ENCODE data around the gene DNM1.

DNA sequence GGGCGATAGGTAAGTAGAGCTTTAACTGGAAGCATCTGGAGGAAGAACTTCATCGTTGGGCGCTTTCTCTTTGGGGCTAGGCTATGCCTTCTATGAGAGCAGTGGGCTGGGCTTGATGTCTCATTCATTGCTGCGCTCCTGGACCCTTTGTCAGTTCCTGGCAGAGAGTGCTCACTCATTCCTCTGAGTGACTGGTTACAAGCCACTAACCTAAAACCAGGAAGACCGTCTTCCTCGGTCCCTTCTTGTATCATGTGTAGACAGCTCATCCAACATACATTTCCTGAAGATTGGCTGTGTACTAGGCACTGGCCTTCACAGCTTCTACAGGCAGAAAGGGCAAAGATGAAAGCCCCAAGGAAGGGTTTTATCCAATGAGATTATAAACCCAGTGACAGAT is 79.3 kb downstream of the DNM1 start:
- TF ChIP-seq, protein P1, sequence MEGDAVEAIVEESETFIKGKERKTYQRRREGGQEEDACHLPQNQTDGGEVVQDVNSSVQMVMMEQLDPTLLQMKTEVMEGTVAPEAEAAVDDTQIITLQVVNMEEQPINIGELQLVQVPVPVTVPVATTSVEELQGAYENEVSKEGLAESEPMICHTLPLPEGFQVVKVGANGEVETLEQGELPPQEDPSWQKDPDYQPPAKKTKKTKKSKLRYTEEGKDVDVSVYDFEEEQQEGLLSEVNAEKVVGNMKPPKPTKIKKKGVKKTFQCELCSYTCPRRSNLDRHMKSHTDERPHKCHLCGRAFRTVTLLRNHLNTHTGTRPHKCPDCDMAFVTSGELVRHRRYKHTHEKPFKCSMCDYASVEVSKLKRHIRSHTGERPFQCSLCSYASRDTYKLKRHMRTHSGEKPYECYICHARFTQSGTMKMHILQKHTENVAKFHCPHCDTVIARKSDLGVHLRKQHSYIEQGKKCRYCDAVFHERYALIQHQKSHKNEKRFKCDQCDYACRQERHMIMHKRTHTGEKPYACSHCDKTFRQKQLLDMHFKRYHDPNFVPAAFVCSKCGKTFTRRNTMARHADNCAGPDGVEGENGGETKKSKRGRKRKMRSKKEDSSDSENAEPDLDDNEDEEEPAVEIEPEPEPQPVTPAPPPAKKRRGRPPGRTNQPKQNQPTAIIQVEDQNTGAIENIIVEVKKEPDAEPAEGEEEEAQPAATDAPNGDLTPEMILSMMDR (IDR thresholded peaks at IDR 0.05; ENCODE audit: insufficient read depth, low read length): no peak
- TF ChIP-seq POLR2AphosphoS5 (IDR thresholded peaks at IDR 0.05; ENCODE audit: low read depth) (no peak), GABPA (IDR thresholded peaks at IDR 0.05; ENCODE audit: low read depth) (no peak)
- TF ChIP-seq, protein P2, sequence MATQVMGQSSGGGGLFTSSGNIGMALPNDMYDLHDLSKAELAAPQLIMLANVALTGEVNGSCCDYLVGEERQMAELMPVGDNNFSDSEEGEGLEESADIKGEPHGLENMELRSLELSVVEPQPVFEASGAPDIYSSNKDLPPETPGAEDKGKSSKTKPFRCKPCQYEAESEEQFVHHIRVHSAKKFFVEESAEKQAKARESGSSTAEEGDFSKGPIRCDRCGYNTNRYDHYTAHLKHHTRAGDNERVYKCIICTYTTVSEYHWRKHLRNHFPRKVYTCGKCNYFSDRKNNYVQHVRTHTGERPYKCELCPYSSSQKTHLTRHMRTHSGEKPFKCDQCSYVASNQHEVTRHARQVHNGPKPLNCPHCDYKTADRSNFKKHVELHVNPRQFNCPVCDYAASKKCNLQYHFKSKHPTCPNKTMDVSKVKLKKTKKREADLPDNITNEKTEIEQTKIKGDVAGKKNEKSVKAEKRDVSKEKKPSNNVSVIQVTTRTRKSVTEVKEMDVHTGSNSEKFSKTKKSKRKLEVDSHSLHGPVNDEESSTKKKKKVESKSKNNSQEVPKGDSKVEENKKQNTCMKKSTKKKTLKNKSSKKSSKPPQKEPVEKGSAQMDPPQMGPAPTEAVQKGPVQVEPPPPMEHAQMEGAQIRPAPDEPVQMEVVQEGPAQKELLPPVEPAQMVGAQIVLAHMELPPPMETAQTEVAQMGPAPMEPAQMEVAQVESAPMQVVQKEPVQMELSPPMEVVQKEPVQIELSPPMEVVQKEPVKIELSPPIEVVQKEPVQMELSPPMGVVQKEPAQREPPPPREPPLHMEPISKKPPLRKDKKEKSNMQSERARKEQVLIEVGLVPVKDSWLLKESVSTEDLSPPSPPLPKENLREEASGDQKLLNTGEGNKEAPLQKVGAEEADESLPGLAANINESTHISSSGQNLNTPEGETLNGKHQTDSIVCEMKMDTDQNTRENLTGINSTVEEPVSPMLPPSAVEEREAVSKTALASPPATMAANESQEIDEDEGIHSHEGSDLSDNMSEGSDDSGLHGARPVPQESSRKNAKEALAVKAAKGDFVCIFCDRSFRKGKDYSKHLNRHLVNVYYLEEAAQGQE (IDR thresholded peaks at IDR 0.05; ENCODE audit: insufficient replicate concordance, low read depth): no peak
